Transverse colon (tissue), 4 donors: ENCODE results near the gene TTC16.

Source experiments
- POLR2A ChIP-seq: fragments of 450-650 bp; IDR thresholded peaks from one replicate; pipeline ENCODE4 v1.6.1; 2016; ENCODE audit warnings: antibody characterized with exemption, mild to moderate bottlenecking, moderate library complexity
- POLR2AphosphoS5 ChIP-seq, 3 donors: sonication (generic); formaldehyde crosslinking; IDR thresholded peaks; one replicate each; pipeline ENCODE4 v1.6.1; 2016; ENCODE audit warnings: antibody characterized with exemption in 3 of 3
- TF ChIP-seq, protein P1 (sequence below), 5 experiments: fragments of 200-600 bp in 3 of 5; fragments of 450-650 bp in 2 of 5; sonication (generic) in 3 of 5; IDR thresholded peaks; 1 replicate in 2 of 5; 2 replicates in 3 of 5; pipeline ENCODE4 v1.5.1; 2016 to 2017; ENCODE audit warnings: antibody characterized with exemption in 5 of 5, inconsistent platforms in 3 of 5, mild to moderate bottlenecking in 2 of 5, moderate library complexity in 1 of 5

DNA sequence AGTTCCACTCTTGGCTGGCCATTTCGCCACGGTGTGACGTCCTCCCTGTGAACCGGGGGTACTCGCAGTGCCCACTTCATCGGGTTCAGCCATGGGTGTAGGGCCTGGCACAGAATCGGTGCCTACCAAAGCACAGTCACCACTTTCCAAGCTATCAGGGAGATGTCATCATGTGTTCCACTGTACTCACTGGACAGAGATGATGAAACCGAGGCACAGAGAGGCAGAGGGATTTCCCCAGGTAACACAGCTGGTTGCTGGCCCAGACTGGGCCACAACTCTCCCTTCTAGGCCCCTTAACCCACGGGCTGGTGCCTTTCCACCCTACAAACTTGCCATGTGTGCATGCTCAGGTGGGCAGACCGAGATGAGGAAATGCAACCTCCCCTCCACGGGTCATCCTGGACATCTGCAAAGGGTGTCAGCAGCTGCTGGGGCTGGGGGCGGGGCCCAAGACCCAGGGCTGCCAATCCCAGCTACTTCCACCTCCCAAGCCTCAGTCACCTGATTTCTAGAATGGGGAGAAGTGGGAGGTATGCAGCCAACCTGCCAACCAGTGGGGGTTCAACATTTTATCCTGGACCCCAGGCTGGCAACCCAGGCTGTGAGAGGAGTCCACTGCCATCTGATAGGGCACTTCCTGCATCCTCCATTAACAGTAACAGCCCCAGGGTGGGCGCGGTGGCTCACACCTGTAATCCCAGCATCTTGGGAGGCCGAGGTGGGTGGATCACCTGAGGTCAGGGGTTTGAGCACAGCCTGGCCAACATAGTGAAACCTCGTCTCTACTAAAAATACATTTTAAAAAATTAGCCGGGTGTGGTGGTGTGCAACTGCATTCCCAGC lies 63.5 kb downstream of the TTC16 start:
- TF ChIP-seq, protein P1, sequence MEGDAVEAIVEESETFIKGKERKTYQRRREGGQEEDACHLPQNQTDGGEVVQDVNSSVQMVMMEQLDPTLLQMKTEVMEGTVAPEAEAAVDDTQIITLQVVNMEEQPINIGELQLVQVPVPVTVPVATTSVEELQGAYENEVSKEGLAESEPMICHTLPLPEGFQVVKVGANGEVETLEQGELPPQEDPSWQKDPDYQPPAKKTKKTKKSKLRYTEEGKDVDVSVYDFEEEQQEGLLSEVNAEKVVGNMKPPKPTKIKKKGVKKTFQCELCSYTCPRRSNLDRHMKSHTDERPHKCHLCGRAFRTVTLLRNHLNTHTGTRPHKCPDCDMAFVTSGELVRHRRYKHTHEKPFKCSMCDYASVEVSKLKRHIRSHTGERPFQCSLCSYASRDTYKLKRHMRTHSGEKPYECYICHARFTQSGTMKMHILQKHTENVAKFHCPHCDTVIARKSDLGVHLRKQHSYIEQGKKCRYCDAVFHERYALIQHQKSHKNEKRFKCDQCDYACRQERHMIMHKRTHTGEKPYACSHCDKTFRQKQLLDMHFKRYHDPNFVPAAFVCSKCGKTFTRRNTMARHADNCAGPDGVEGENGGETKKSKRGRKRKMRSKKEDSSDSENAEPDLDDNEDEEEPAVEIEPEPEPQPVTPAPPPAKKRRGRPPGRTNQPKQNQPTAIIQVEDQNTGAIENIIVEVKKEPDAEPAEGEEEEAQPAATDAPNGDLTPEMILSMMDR (IDR thresholded peaks at IDR 0.05): no peak
- TF ChIP-seq POLR2A (no peak), POLR2AphosphoS5 (IDR thresholded peaks at IDR 0.05) (no peak)
